NCI-H2107 treated with DMSO at 0.1 percent for 48 hours (cell line): Measurements from ENCODE around the gene SMARCAD1.
"Not testable (repeated sequence)": the region's sequence is repeated elsewhere in the genome, so short reads cannot be mapped to it uniquely, and the experiment has no call there.

Experiments used
- DNase-seq: peaks from one replicate; lab custom pipeline; 2025; ENCODE audit not compliant: unreplicated experiment; lab: John Stamatoyannopoulos, UW

The SMARCAD1 gene

GRCh38 chr4:94285666-94286065, 78.0 kb downstream of the SMARCAD1 start:
- no peak for DNase-seq

DNA sequence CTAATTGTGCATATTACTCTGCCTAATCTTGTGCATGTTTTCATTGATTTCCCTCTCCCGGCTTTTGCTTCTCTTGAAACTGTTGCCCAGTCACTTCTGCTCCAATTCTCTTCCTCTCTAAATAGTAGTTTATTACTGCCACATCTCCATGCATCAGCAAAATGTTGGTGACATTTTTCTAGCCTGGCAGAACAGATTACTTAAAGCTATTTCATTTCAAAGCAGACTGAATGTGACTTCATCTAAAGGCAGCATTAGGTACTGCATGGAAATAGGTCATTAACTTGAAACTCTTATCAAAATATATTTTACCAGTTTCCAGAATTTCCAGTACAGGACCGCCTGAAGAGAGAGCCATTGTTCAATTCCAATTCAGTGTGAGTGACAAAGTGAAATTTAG, 82.6 kb downstream of the SMARCAD1 start:
- DNase-seq = no peak

- DNase-seq = not testable (repeated sequence)
Measured at GRCh38 chr4:94293981-94294380, 86.3 kb downstream of the SMARCAD1 start.

GRCh38 chr4:94295473-94295872, 87.8 kb downstream of the SMARCAD1 start:
- DNase-seq = not testable (repeated sequence)

- no peak for DNase-seq
Measured at GRCh38 chr4:94298725-94299252, 91.1 kb downstream of the SMARCAD1 start.

GRCh38 chr4:94302191-94302590, 94.5 kb downstream of the SMARCAD1 start:
- no peak for DNase-seq

GRCh38 chr4:94304365-94304971, 96.8 kb downstream of the SMARCAD1 start:
- no peak for DNase-seq

DNA sequence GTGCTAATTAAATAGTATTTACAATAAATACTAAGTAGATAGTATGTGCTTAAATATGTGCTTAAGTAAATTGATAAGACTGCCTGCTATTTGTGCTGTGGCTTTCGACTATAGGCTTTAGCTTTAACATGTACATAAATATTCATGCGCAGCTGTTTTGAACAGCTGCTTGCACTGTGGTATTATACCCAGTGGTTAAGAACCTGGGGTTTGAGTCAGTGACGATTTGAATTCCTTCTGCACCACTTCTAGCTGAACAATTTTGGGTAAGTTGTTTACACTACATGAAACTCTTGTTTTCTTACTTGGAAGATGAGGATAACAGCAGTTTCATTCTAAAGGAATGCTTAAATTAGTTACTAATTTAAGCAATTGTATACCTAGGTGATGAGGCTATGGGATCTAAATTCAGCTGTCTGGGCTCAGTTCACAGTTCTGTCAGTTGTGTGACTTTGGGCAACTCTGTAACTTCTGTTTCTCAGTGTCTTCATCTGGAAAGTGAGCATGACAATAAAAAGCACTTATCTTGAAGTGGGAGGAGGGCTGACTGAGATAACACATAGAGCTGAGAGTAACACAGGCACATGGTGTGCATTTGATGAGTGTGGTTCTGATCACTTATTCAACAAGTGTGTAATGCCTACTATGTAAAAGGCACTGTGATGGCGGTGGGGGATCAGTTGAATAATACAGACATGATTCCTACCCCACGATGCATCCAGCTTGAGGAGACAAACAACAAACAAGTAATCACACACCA, 98.0 kb downstream of the SMARCAD1 start:
- no peak for DNase-seq

DNA sequence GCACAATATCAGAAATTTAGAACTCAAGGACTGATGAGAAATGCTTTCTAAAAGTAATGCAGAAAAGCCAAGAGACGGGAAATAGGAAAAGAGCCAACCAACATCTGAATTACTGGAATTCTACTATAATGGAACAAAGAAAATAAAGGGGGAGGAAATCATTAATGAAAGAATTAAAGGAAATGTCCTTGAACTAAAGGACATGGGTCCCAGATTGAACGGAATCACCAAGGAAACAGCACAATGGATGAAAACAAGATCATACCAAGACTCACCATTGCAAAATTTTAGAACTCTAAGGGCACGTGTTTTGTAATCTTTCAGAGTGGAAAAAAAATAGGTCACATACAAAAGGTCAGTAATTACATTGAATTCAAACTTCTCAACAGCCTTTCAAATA, 99.0 kb downstream of the SMARCAD1 start:
- no peak for DNase-seq

DNA sequence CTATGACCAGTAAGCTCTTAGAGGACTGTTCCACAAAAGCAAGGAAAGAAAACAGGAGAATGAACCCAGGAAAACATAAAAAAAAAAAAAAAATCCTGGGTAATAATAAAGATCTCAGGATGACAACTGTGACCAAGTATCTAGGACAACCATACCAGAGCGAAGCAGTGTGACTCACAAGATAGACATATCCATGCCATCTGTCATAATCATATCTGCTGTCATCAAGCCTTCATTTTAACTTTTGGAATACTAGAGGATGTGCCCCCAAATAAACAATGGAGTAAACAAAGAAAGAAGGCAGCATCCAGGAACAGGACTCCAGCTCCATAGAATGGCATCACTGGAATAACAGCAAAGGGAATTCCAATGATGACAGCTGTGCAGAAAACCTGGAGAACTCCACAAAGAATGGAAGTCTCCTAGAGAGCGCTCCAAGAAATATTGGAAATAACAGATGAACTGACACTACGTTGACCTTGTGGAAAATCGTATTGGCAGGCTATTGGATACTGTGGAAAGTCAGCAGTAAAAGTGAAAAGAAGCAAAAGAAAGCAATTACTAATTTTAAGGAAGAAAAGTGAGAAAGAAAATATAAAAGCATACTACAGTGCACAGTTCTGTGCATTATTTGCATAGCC, 99.7 kb downstream of the SMARCAD1 start:
- no peak for DNase-seq

GRCh38 chr4:94319927-94320326, 112.3 kb downstream of the SMARCAD1 start:
- not testable (repeated sequence) for DNase-seq

DNA sequence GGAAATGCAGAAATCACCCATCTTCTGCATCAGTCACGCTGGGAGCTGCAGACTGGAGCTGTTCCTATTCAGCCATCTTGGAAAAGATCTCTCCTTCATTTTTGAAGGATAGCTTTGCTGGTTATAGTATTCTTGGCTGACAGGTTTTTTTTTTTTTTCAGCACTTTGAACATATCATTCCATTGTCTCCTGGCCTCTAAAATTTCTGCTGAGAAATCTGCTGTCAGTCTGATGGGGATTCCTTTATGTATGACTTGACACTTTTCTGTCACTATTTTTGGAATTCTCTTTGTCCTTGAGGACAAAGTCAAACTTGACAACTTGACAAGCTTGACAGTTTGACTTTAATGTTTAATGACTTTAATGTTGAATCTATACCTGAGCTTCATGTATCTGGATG, 118.2 kb downstream of the SMARCAD1 start:
- DNase-seq = no peak

DNA sequence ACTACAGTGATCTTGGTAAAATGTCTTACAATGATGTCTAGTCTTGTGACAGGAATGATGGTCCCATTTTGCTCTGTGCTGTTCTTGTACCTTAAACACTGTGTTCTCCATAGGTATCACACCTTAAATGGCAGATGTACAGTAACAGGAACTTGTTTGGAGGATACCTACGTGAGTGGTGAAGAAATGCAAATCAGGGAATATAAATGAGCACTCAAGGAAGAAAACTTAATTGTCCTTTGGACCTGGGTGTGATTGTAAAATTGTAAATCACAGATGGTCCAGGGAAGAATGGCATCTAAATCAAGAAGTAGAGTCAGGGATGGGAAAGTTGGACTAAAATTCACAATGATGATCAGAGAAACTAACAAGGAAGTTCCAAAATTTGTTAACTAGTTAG, 122.3 kb downstream of the SMARCAD1 start:
- DNase-seq = no peak

DNA sequence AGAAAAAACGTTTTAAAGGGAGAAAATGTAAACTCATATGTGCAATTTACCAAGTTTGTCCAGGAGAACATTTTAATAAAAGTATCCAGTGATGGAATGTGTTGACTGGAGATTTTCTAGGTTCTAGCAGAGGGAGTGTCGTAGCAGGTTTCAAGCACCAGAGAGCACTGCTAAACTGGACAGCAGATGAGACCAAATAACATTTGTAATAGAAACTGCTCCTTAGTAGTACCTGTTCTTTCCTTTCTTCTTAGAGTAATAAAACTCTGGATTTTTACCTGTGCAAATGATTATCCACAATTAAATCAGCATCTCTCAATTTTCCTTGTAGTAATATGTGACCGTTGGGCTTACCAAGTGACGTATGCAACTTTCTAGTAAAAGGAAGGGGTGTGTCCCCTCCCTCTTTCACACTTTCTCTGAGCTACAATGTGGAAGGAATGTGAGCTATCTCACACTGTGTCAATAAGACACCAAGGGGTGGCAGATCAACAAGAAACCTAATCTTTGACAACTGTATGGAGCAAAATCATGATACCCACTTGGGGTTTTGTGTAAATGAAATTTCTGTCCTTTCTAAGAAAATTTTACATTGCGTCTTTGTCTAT, 125.4 kb downstream of the SMARCAD1 start:
- DNase-seq = no peak

DNA sequence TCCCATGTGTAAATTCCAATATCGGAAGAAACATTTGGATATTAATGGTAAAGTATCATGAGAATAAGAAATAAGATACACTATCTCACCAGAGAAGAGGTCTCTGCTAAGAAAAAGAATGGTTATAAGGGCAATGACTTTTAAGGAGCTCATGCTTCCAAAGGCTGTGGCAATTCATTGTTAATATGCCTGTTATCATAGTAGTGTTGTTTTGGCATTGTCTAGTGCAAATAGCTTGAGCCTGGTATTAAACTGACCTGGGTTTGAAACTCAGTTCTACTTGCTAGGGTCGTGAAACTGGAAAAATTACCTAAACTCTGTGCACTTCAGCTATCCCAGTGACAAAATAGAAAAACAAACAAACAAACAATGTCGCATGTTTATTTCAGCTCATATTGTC, 126.2 kb downstream of the SMARCAD1 start:
- no peak for DNase-seq

- no peak for DNase-seq
Measured at GRCh38 chr4:94334476-94334875, 126.8 kb downstream of the SMARCAD1 start.

DNA sequence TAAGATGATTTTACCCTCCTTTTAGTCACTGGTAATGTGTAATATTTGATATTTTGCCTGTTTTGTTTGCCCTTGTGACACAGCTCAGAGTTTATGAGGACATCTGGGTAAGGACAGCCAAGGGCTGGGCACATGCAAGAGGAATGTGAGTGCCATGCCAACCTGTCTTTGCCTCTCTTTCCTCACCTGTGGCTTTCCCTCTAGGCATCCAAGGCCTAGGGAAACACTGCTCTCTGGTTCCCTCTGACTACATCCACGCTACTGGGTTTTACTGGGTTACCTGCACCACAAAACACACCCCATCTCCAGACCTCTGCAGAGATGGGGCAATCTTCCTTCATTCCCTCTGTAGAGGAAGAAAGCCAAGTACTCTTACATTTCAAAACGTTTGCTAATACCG, 127.3 kb downstream of the SMARCAD1 start:
- DNase-seq = no peak

DNA sequence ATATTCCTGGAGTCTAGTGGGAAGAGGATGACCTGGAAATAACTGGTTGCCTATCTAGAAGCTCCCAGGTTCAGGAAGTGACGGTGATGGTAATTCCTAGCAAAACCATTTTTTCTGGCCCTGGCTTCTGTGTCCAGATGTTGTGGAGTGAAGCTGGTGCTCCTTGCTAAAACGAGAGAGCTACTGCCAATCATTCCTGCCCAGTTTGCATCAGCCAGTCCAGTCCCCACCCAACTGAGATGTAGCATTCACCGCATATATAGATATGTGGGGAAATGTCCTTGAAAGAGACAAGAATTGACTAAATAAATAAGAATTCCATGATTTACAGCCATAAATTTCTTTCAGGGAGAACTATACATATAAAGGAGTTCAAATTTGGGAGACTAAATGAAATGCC, 128.6 kb downstream of the SMARCAD1 start:
- no peak for DNase-seq

DNA sequence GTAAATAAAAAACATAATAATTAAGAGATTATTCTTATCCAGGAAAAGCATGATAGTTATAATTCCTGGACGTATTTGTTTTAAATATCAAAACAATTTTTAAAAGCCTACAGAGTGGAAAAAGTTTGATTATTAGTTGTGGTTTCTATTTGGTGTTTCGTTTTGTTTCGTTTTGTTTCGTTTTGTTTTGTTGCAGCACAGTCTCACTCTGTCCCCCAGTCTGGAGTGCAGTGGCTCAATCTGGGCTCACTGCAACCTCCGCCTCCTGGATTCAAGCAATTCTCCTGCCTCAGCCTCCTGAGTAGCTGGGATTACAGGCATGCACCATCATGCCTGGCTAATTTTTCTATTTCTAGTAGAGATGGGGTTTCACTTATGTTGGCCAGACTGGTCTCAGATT, 129.1 kb downstream of the SMARCAD1 start:
- not testable (repeated sequence) for DNase-seq

DNA sequence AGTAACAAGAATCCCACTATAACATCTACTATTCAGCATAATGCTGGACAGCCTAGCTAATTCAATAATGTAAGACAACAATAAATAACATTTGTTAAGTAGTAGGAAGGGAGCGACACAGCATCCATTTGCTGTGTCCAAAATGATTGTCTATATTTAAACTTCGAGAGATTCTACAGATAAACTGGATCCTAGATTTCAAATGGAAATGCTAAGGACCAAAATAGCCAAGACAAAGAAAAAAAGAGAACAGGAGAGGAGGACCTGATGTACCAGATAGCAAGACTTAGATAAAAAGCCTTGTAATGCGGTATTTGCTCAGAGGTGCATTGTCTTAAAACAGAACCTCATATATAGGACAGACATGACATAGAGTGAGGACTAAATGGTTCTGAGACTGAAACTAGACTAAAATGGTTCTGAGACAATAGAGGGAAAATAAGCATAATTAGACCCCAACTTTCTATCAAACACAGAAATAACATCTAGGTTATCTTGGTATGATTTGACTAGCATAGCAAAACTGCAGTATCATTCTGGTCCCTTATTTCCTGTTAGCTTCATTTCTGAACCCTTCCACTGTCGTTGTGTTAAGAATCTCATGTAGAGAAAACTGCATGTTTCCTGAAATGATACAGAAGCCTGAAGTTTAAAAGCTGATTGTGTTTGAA, 131.2 kb downstream of the SMARCAD1 start:
- no peak for DNase-seq

DNA sequence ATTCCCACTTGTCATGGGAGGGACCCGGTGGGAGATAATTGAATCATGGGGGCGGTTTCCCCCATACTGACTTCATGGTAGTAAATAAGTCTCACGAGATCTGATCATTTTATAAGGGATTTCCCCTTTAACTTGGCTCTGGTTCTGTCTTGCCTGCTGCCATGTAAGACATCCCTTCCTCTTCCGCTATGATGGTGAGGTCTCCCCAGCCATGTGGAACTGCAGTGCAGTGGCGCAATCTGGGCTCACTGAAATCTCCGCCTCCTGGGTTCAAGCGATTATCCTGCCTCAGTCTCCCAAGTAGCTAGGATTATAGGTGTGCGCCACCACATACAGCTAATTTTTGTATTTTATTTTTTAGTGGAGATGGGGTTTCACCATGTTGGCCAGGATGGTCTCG, 132.1 kb downstream of the SMARCAD1 start:
- no peak for DNase-seq
